HG03045 (cell line): ENCODE measurements around the gene GPR52.

ENCODE experiments used
- ATAC-seq: cut with Tn5 transposase; IDR thresholded peaks from one replicate; pipeline ENCODE4 v1.9.1; 2021; ENCODE audit warnings: mild to moderate bottlenecking, moderate library complexity; ENCODE audit not compliant: unreplicated experiment

GPR52 gene

GRCh38 chr1:174465855-174466254 is 18.1 kb downstream of the GPR52 start:
- ATAC-seq, result no peak

GRCh38 chr1:174466607-174467006 is 18.8 kb downstream of the GPR52 start:
- ATAC-seq, result no peak

GRCh38 chr1:174469052-174469451 is 21.3 kb downstream of the GPR52 start:
- no peak for ATAC-seq

GRCh38 chr1:174469687-174470086 is 21.9 kb downstream of the GPR52 start:
- no peak for ATAC-seq

DNA sequence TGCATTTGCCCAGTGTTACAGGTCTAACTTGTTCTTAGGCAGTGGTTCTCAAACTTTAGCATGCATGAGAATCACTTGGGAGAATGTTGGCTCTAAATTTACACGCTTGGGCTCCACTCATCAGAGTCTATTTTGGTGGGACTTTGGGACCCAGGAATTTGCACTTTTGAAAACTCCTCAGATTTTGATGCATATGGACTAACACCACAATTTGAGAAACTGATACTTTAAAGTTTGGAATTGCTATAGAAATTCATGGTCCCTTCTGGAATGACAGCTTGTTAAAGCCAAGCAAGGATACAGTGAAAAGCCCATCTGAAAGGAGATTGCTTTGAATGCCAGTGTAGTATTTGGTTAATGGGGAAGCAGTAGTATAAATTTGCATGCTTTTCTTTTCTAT is 31.5 kb downstream of the GPR52 start:
- no peak for ATAC-seq

DNA sequence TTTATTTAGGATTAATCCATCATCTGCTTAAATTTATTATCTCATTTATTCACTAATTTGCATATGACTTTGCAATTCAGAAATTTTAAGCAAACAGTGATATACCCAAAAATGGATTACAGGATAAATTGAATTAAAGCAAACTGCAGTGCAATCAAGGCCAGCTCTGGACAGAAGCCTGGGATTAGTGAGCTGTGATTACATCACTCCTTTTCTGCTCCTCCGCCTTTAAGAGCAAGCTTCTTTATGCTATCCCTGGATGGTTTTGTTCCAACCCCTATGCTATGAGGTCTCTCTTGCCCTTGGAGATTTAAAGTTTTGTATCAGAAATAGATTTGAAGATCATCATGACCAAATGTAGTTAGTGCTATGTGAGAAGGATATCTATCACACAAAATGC is 32.6 kb downstream of the GPR52 start:
- no peak for ATAC-seq

GRCh38 chr1:174491606-174492005 is 43.8 kb downstream of the GPR52 start:
- no peak for ATAC-seq

GRCh38 chr1:174497478-174497877 is 49.7 kb downstream of the GPR52 start:
- ATAC-seq, result no peak
